ENCODE data around the gene PISD. TPM values are rescaled to one million over a fixed set of nuclear protein-coding genes. Genes with fewer than 3 reads are reported as not detected.

The PISD gene
- total and polyA plus RNA-seq, 2 donors (not counting 3 experiments of a cell fraction or from before 2014, with no cell fraction given) = 53.4 to 58.0 TPM

DNA sequence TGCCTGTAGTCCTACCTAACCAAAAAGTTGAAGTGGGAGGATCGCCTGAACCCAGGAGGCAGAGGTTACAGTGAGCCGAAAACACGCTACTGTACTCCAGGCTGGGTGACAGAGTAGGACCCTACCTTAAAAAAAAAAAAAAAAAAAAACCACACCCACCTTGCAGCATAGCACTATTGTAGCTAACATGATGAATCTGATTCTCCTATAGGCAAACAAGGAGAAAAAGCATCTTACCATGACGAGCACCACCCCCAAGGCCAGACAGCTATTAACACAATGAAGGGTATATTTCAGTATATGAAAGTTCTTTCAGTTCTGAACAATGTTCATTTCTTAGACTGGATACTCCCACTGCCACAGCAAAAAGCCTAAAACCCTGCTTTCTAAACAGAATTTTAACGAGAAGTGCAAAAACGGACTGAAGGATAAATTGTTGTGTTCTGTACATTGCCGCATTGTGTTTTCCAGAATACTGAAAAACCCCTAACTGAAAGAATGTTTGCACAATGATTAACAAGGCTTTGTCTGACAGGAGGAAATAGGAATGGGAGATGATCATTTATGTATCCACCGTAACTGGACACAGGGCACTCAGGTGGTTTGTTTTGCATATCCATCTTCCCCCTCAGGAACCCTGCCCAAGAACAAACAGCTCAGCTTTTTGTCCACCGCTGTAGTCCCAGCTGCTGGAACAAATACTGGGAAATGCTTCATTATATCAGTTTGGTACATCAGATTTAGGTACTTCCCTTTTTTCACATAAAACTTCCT is 8.9 kb downstream of the PISD start:
- intact Hi-C loops (cut with micrococcal nuclease) = no loop called here
- H4K20me1 ChIP-seq (replicated peaks; ENCODE audit: control insufficient read depth, extremely low read depth, insufficient read depth, low read length) = no peaks in the 10 kb centered on the region
- no peaks in the 10 kb centered on the region for H3K9me1 ChIP-seq (replicated peaks; ENCODE audit: control insufficient read depth, extremely low read depth, insufficient read depth, low read length)
- no peak overlapping the region for H3K4me2 ChIP-seq (ENCODE audit: insufficient read depth, low read length)
- H2AFZ ChIP-seq (ENCODE audit: low read depth, low read length) = no peak overlapping the region
- dilution Hi-C loops (cut with MboI; ENCODE audit: extremely low pct_ligation_motif_present, low sequenced_read_pairs) = no loop called here
- no peaks in the 10 kb centered on the region for H3K9me3 ChIP-seq (replicated peaks; ENCODE audit: control insufficient read depth, insufficient read depth, low read length)
- FAIRE-seq (no peak), DNase-seq (ENCODE audit: low read depth, low spot score) (no peak)
- H3K36me3 ChIP-seq (ENCODE audit: control insufficient read depth in 2 of 2, extremely low read depth in 1 of 2, insufficient read depth in 2 of 2, low read length in 2 of 2) = peaks cover 0 to 2% of the 10 kb centered on the region in 2 experiments
- TF ChIP-seq JUN (IDR thresholded peaks at IDR 0.05; ENCODE audit: borderline replicate concordance, insufficient read depth, insufficient read length, low read depth) (no peak), GATA2 (IDR thresholded peaks at IDR 0.05; ENCODE audit: insufficient read depth, insufficient read length, low read depth, low read length) (no peak)
- no TSS peak for BruUV-seq (replicated peaks)
- H3K4me1 ChIP-seq (ENCODE audit: control insufficient read depth, extremely low read depth, insufficient read depth, low read length) = peaks cover 2% of the 10 kb centered on the region
- H3K79me2 ChIP-seq (ENCODE audit: control insufficient read depth, insufficient read depth, low read length) = peaks cover 56% of the 10 kb centered on the region
- H3K4me3 ChIP-seq (replicated peaks in 1 of 3; ENCODE audit: insufficient read depth in 1 of 3, low read depth in 1 of 3, low read length in 3 of 3) = no peak overlapping the region
- ChIA-PET POLR2A (interaction anchor here (0.5 kb wide), 1 partner anchor 30 kb away, joined by 3 read pairs; no protein-coding TSS in a partner anchor), CTCF (interaction anchor here (2.1 kb wide), 1 partner anchor 13 kb away, joined by 10 read pairs; no protein-coding TSS in a partner anchor)
- H3K27me3 ChIP-seq (ENCODE audit: control insufficient read depth in 2 of 2, insufficient read depth in 2 of 2, low read length in 2 of 2) = no peaks in the 10 kb centered on the region
- H3K9ac ChIP-seq (replicated peaks; ENCODE audit: extremely low read depth, insufficient read depth, low read length) = no peak overlapping the region
- no peak overlapping the region for H3K27ac ChIP-seq (ENCODE audit: insufficient read depth, low read depth, low read length)

DNA sequence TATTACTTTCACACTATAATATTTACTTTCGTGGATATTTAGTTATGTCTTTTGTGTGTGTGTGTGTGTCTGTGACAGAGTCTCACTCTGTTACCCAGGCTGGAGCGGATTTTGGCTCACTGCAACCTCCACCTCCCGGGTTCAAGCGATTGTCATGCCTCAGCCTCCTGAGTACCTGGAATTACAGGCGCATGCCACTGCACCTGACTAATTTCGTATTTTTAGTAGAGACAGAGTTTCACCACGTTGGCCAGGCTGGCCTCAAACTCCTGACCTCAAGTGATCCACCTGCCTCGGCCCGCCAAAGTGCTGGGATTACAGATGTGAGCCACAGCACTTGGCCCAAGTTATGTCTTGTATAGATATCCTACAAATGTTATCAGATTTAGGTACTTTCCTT is 9.9 kb downstream of the PISD start:
- no peak for DNase-seq (ENCODE audit: low read depth, low spot score)
- TF ChIP-seq GATA2 (IDR thresholded peaks at IDR 0.05; ENCODE audit: insufficient read depth, insufficient read length, low read depth, low read length) = no peak
- no peak for TF ChIP-seq POLR2A (IDR thresholded peaks at IDR 0.05; ENCODE audit: low read depth, low read length)
- TF ChIP-seq JUN (IDR thresholded peaks at IDR 0.05; ENCODE audit: borderline replicate concordance, insufficient read depth, insufficient read length, low read depth) = no peak
- TF ChIP-seq MYC (IDR thresholded peaks at IDR 0.05; ENCODE audit: low read depth, low read length) = no peak
- TF ChIP-seq MAX (IDR thresholded peaks at IDR 0.05; ENCODE audit: insufficient read depth, insufficient read length) = no peak
- TF ChIP-seq EZH2 (IDR thresholded peaks at IDR 0.05; ENCODE audit: borderline replicate concordance, low read depth, low read length, severe bottlenecking) = no peak
- TF ChIP-seq FOS (IDR thresholded peaks at IDR 0.05; ENCODE audit: borderline replicate concordance, insufficient read depth, low read length) = no peak
- TF ChIP-seq POLR2AphosphoS5 (IDR thresholded peaks at IDR 0.05; ENCODE audit: insufficient read depth, low read depth, low read length) = no peak
- no peak for TF ChIP-seq CTCF (IDR thresholded peaks at IDR 0.05; ENCODE audit: extremely low read depth in 1 of 2, insufficient read depth in 1 of 2, low read depth in 1 of 2, low read length in 2 of 2)
- Histone ChIP-seq H3K9me1 (replicated peaks; ENCODE audit: control insufficient read depth, extremely low read depth, insufficient read depth, low read length) (no peaks in the 10 kb centered on the region), H3K4me1 (ENCODE audit: control insufficient read depth, extremely low read depth, insufficient read depth, low read length) (peaks cover 12% of the 10 kb centered on the region), H3K36me3 (ENCODE audit: control insufficient read depth in 2 of 2, extremely low read depth in 1 of 2, insufficient read depth in 2 of 2, low read length in 2 of 2) (peaks cover 0 to 2% of the 10 kb centered on the region in 2 experiments), H3K4me2 (ENCODE audit: insufficient read depth, low read length) (no peak overlapping the region), H3K27me3 (ENCODE audit: control insufficient read depth in 2 of 2, insufficient read depth in 2 of 2, low read length in 2 of 2) (no peaks in the 10 kb centered on the region), H4K20me1 (replicated peaks; ENCODE audit: control insufficient read depth, extremely low read depth, insufficient read depth, low read length) (no peaks in the 10 kb centered on the region), H3K9me3 (replicated peaks; ENCODE audit: control insufficient read depth, insufficient read depth, low read length) (no peaks in the 10 kb centered on the region), H3K9ac (replicated peaks; ENCODE audit: extremely low read depth, insufficient read depth, low read length) (no peak overlapping the region), H2AFZ (ENCODE audit: low read depth, low read length) (no peak overlapping the region), H3K27ac (ENCODE audit: insufficient read depth, low read depth, low read length) (no peak overlapping the region), H3K4me3 (replicated peaks in 1 of 3; ENCODE audit: insufficient read depth in 1 of 3, low read depth in 1 of 3, low read length in 3 of 3) (no peak overlapping the region), H3K79me2 (ENCODE audit: control insufficient read depth, insufficient read depth, low read length) (peaks cover 50% of the 10 kb centered on the region)
- no TSS peak for BruUV-seq (replicated peaks)
- ChIA-PET POLR2A (no interaction called here), CTCF (no interaction called here)
- FAIRE-seq = no peak
- intact Hi-C loops (cut with micrococcal nuclease) = no loop called here
- dilution Hi-C loops (cut with MboI; ENCODE audit: extremely low pct_ligation_motif_present, low sequenced_read_pairs) = no loop called here
